Measurements from ENCODE around the gene PLCL2. TPM values are rescaled to one million over a fixed set of nuclear protein-coding genes. Genes with fewer than 3 reads are reported as not detected.

PLCL2 gene
- 20.7 and 31.8 TPM in 2 replicates for total RNA-seq

DNA sequence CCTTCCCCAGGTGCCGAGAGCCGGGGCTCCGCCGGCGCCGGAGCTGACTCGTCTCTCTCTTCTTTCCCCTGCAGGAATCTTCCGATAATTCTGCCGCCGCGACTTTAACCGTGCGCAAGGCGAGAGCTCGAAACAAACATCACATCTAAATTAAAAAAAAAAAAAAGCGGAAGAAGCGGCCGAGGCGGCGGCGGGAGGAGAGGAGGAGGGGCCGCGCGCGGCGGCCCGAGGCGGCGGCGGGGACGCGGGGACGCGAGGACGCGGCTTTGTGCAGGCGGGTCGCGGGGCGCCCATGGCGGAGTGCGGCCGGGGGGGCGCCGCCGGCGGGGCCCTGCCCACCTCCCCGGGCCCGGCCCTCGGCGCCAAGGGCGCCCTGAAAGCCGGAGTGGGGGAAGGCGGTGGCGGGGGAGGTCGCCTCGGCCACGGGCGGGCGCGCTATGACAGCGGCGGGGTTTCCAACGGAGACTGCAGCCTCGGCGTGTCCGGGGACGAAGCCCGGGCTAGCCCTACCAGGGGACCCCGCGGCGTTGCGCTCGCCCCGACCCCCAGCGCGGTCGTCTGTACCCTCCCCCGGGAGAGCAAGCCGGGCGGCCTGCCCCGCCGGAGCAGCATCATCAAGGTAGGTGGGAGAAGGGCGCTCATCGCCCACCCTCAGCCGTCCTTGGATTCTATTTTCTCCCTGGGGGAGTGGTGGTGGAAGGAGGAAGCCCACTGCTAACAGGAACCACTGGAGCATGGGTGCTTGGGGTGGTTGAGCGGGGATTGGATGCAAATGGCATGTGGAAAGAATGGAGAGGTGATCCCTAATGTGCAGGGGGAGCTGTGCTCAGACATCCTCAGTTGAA is at the start of gene PLCL2:
Gene PLCL2, plus strand, starts transcription at position 208 of the 845 bp plus-strand sequence. Its CDS starts 85 bp downstream, at position 293.

